Naive B cell (primary cell): ENCODE results near the gene SEMA6D. TPM values are rescaled to one million over a fixed set of nuclear protein-coding genes. Genes with fewer than 3 reads are reported as not detected.

Experiments used
- ATAC-seq, 2 donors: fragments of 150-1000 bp; cut with Tn5 transposase; 2 replicates each; pipeline ENCODE4 v1.10.0; 2021; ENCODE audit warnings: low read depth in 2 of 2, mild to moderate bottlenecking in 2 of 2, moderate library complexity in 2 of 2
- DNase-seq: peaks from one replicate; pipeline ENCODE4 v3.0.0; 2022
- H3K27ac Mint-ChIP-seq, 6 donors: one replicate each; pipeline ENCODE4 v1.8.0; 2020 to 2022; ENCODE audit warnings: mild to moderate bottlenecking in 6 of 6, mixed read lengths in 6 of 6, moderate library complexity in 5 of 6, inconsistent platforms in 2 of 6
- H3K27me3 Mint-ChIP-seq, 3 donors: one replicate each; pipeline ENCODE4 v1.8.0; 2021 to 2022; ENCODE audit warnings: mixed read lengths in 3 of 3, mild to moderate bottlenecking in 1 of 3
- H3K36me3 Mint-ChIP-seq, 2 donors: one replicate each; pipeline ENCODE4 v1.8.0; 2020 to 2022; ENCODE audit warnings: mixed read lengths in 2 of 2, inconsistent platforms in 1 of 2, mild to moderate bottlenecking in 1 of 2
- H3K4me1 Mint-ChIP-seq, 3 donors: one replicate each; pipeline ENCODE4 v1.8.0; 2020 to 2022; ENCODE audit warnings: mixed read lengths in 3 of 3, inconsistent platforms in 1 of 3, mild to moderate bottlenecking in 1 of 3, moderate library complexity in 1 of 3
- H3K4me3 Mint-ChIP-seq, 8 donors: one replicate each; pipeline ENCODE4 v1.8.0; 2020 to 2022; ENCODE audit warnings: mild to moderate bottlenecking in 8 of 8, mixed read lengths in 8 of 8, moderate library complexity in 8 of 8, inconsistent platforms in 2 of 8
- H3K9me3 Mint-ChIP-seq, 7 donors: one replicate each; pipeline ENCODE4 v1.8.0; 2020 to 2022; ENCODE audit warnings: mixed read lengths in 7 of 7, mild to moderate bottlenecking in 5 of 7, inconsistent platforms in 2 of 7, moderate library complexity in 1 of 7
- polyA plus RNA-seq, 6 donors: library from polyadenylated mRNA; unstranded; fragments of 300-500 nt; fragmentation: Illumina TruSeq; gene quantifications; one replicate each; pipeline ENCODE4 v1.2.3, GENCODE V29; 2021; ENCODE audit warnings: low read depth in 6 of 6

The SEMA6D gene
- polyA plus RNA-seq, 6 donors from 2014 or later: not detected

DNA sequence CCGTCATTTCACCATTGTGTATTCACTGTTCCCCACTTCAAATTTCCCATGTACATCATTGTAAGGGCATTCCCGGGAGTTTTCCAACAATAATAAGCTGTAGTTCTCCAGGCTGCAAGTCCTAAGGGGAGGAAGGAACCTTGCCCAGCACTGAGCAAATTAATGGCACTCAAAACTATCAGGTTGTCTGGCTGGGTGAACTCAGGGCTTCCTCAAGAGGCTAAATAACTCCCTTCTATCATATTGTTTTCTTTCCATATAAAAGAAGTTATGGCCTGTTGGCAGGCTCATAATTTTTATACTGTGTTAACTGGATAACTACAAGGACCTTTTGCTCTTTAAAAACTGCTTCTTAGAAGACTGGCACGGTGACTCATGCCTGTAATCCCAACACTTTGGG lies 71.4 kb downstream of the SEMA6D start:
- Mint-ChIP-seq H3K4me3 (no peak overlapping the region), H3K9me3 (peaks cover 0 to 3% (median 0%) of the 10 kb centered on the region in 7 donors), H3K27ac (no peak overlapping the region), H3K4me1 (no peaks in the 10 kb centered on the region), H3K36me3 (no peaks in the 10 kb centered on the region), H3K27me3 (peaks cover 6 to 17% (median 8%) of the 10 kb centered on the region in 3 donors)
- DNase-seq: no peak
- ATAC-seq: no peak

DNA sequence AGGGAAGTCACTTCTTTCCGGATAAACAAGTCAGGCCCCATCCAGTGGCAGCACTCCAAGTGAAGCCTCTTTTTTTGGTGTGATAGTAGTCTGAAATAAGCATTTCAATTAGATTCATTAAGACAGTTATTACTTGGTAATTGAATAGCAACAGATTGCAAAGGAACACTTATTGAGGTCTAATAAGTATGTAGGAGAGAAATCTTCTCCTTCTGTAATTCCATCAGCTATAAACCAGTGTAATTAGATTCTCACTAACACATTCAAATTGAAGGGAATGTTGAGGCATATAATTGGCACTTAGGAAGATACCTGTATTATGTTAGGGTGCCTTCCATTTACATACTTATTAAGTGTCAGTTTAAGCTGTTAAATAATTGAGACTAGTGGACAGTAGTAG lies 73.9 kb downstream of the SEMA6D start:
- Mint-ChIP-seq H3K9me3 (peaks cover 0 to 3% (median 0%) of the 10 kb centered on the region in 7 donors), H3K27me3 (peaks cover 6 to 16% (median 8%) of the 10 kb centered on the region in 3 donors)

DNA sequence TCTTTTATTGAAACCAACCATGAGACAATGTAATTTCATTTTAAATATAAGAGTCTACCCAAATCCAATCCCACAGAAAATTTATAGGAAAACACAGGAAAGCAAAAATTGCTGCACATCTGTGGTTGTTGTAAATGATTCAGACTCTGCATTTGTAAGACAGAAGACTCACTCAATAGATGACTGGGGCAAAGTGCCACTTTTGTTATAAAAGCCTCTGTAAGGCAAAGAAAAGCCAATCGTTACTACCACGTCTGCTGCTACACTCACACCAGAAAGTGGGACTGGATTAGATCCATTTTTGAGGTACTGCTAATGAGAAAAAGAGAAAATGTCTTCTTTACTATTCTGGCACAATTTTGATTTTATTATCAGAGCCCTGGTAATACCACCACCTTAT lies 74.9 kb downstream of the SEMA6D start:
- peaks cover under 1 to 8% (median 5%) of the 10 kb centered on the region in 3 donors for H3K27me3 Mint-ChIP-seq
- DNase-seq (no peak), ATAC-seq (no peak)
- H3K36me3 Mint-ChIP-seq: no peaks in the 10 kb centered on the region
- H3K27ac Mint-ChIP-seq: no peak overlapping the region
- no peak overlapping the region for H3K4me3 Mint-ChIP-seq
- peaks cover 0 to 3% (median 0%) of the 10 kb centered on the region in 7 donors for H3K9me3 Mint-ChIP-seq
- H3K4me1 Mint-ChIP-seq: no peaks in the 10 kb centered on the region

More for the DNA sequence above, 73.9 kb downstream of the SEMA6D start:
- Mint-ChIP-seq H3K27ac (no peak overlapping the region), H3K4me1 (no peaks in the 10 kb centered on the region), H3K4me3 (no peak overlapping the region), H3K36me3 (no peaks in the 10 kb centered on the region)
- ATAC-seq (no peak), DNase-seq (no peak)

DNA sequence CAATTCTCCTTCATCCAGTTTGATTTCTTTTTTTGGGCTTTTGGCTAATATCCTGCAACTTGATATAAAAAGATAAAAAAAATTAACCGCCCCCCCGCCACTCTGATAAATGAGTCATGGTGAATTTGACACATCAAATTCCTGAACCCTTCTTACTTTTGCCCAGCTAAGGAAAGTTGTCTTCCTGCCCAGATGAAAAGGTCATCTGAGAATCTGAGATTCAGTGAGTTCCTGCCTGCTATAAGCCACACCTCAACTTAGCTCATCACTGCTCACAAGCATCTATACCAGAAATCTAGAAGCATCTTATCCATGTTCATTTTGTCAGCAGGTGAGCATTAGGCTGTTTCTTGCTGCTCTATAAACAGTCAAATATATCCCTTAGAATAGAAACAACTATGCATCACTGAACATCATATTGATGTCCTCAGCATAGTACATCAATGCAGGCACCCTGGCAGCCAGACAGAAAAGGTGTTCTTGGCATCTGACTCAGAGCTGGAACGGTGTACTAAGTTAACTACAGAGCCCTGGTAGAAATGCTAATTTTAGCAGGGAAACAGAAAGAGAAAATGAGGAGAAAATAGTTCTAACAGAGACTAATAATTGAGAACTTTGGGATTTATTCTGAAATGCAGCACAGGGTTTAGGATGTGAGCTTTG lies 77.1 kb downstream of the SEMA6D start:
- ATAC-seq (no peak), DNase-seq (no peak)
- Mint-ChIP-seq H3K4me1 (no peaks in the 10 kb centered on the region), H3K27me3 (peaks cover 0 to 8% (median 0%) of the 10 kb centered on the region in 3 donors), H3K27ac (no peak overlapping the region), H3K36me3 (no peaks in the 10 kb centered on the region), H3K9me3 (no peaks in the 10 kb centered on the region), H3K4me3 (no peak overlapping the region)

DNA sequence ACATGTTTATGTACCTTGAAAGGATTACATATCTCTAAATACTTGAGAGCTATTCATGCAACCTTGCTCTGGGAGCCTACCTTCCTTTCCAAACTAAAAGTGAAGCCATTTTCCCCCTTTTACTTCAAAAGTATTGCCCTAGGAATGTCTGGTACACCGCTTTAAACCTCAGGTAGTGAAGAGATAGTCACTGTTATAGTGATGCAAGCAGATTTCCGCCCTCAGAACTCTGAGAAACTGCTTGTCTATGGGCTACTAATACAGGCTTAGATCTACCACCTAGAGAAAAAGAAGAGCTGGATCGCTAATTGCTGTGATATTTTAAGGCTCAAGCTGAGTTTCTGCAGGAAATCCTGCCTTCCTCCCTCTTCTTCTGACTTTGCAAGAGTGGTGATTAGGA lies 78.6 kb downstream of the SEMA6D start:
- Mint-ChIP-seq H3K4me3 (no peak overlapping the region), H3K27me3 (peaks cover 0 to 8% (median 0%) of the 10 kb centered on the region in 3 donors), H3K27ac (no peak overlapping the region), H3K36me3 (no peaks in the 10 kb centered on the region), H3K4me1 (no peaks in the 10 kb centered on the region), H3K9me3 (peaks cover 0 to 3% (median 0%) of the 10 kb centered on the region in 7 donors)
- ATAC-seq (no peak), DNase-seq (no peak)

DNA sequence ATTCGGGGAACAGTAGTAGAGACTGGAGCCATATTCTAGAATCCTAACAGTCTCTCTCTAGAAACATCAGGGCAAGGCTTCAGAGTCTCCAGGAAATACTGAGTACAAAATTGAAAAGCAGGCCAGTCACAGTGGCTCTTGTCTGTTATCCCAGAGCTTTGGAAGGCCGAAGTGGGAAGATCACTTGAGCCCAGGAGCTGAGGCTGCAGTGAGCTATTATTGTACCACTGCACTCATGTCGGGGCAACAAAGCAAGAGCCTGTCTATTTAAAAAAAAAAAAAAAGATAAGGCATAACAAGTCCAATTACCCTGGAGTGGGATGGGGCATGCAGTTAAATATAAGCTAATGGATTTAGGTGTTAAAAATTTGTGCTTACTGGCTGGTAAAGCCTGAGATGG lies 79.0 kb downstream of the SEMA6D start:
- ATAC-seq: no peak
- Mint-ChIP-seq H3K27ac (no peak overlapping the region), H3K4me3 (no peak overlapping the region), H3K4me1 (no peaks in the 10 kb centered on the region), H3K36me3 (no peaks in the 10 kb centered on the region), H3K27me3 (peaks cover 0 to 8% (median 0%) of the 10 kb centered on the region in 3 donors), H3K9me3 (peaks cover 0 to 5% (median 0%) of the 10 kb centered on the region in 7 donors)
- DNase-seq: no peak

DNA sequence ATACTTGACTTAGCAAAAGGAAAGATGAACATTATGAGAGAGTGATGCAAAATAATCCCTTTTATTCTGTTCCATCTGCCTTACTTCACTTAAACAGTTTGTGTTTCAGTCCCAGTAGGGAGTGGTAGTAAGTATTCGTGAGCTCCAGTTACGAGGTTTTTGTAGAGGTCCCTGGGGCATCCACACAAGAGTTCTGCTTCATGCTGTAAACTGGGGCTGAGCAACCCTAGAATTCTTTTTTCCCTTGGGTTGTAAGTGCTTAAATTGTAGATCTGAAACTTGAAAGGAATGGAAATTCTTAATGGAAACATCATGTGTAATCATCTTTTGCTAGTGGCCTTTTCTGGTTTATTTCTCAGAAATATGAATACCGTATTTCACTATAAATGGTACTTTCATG lies 79.5 kb downstream of the SEMA6D start:
- no peak for ATAC-seq
- Mint-ChIP-seq H3K36me3 (no peaks in the 10 kb centered on the region), H3K27ac (no peak overlapping the region), H3K27me3 (peaks cover 0 to 8% (median 0%) of the 10 kb centered on the region in 3 donors), H3K4me3 (no peak overlapping the region), H3K4me1 (no peaks in the 10 kb centered on the region), H3K9me3 (peaks cover 0 to 5% (median 0%) of the 10 kb centered on the region in 7 donors)
- DNase-seq: no peak

DNA sequence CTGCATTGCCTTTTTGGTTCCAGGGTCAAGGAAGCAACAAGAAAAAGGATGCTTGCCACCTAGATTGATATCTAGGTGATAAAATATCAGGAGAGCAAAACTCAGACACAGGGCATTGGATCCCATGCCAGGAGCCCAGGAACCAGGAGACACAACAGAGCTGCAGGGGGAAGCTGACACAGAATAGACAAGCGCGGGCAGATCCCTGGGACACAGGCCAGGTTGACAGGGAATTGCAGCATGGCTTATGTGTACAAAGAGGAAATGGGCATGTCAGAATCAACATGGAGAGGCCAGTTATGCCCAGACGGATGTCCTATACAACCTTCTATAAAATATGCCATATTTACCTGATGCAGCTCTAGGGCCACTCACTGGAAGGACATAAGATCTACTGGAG lies 84.2 kb downstream of the SEMA6D start:
- DNase-seq (no peak), ATAC-seq (no peak)
- H3K27ac Mint-ChIP-seq: no peak overlapping the region
- no peaks in the 10 kb centered on the region for H3K4me1 Mint-ChIP-seq
- H3K9me3 Mint-ChIP-seq: peaks cover 0 to 5% (median 0%) of the 10 kb centered on the region in 7 donors
- no peaks in the 10 kb centered on the region for H3K36me3 Mint-ChIP-seq
- no peak overlapping the region for H3K4me3 Mint-ChIP-seq
- peaks cover 0 to 4% (median 0%) of the 10 kb centered on the region in 3 donors for H3K27me3 Mint-ChIP-seq

DNA sequence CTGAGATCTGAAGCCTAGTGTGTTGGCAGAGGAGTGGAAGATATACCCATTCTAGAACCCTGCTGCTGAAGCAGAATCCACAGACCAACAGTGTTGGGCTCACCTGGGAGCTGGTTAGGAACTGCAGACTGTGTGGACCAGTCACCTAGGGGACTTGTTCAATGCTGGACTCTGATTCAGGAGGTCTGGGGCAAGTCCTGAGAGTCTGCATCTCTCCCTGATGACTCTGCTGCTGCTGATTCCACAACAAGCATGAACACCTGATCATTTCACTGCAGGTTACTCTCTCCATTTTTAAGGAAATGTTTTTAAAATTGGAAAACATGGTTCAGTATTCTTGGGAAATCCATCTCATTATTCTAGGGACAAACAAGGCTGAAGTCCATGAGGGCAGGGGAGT lies 84.9 kb downstream of the SEMA6D start:
- ATAC-seq (no peak), DNase-seq (no peak)
- Mint-ChIP-seq H3K9me3 (peaks cover 0 to 5% (median 0%) of the 10 kb centered on the region in 7 donors), H3K27ac (no peak overlapping the region), H3K36me3 (no peaks in the 10 kb centered on the region), H3K4me3 (no peak overlapping the region), H3K27me3 (peaks cover 0 to 4% (median 0%) of the 10 kb centered on the region in 3 donors), H3K4me1 (no peaks in the 10 kb centered on the region)

DNA sequence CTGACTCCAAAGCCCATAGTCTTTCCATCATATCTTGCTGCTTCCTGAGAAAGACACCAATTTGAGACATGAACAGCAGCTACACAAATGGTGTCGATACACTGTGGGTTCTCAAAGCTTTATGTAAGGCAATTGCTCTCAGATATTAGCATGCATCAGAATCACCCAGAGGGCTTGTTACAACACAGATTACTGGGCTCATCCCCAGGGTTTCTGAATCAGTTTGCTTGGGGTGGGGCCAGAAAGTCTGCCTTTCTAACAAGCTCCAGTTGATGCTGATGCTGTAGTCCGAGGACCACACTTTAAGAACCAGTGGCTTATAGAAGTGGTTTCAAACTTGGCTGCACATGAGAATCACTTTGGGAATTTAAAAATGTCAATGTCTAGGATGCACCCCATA lies 86.5 kb downstream of the SEMA6D start:
- ATAC-seq (no peak), DNase-seq (no peak)
- no peak overlapping the region for H3K27ac Mint-ChIP-seq
- H3K36me3 Mint-ChIP-seq: no peaks in the 10 kb centered on the region
- peaks cover 0 to 5% (median 0%) of the 10 kb centered on the region in 7 donors for H3K9me3 Mint-ChIP-seq
- H3K27me3 Mint-ChIP-seq: peaks cover 0 to 4% (median 0%) of the 10 kb centered on the region in 3 donors
- no peaks in the 10 kb centered on the region for H3K4me1 Mint-ChIP-seq
- no peak overlapping the region for H3K4me3 Mint-ChIP-seq

DNA sequence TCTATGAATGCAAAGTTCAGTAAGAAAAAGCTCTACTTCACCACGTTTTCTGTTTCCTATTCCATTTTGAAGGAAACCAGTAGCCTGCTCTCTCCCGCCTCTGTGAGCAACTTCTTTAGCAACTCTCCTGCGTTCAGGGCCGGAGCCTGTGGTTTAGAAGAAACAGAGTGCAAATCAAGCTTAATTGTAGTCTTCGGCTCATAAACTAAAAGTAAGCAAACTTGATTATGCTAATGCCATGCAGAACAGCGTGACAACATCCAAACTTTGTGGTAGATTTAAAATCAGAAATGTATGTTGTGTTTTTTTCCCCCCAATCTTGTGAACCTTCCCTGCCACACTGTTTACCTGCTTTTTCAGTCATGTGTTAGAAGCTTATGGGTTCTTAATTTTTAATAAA lies 87.4 kb downstream of the SEMA6D start:
- H3K9me3 Mint-ChIP-seq: peaks cover 0 to 5% (median 0%) of the 10 kb centered on the region in 7 donors
- H3K4me3 Mint-ChIP-seq: no peak overlapping the region
- H3K27me3 Mint-ChIP-seq: peaks cover 0 to 4% (median 0%) of the 10 kb centered on the region in 3 donors
- no peaks in the 10 kb centered on the region for H3K36me3 Mint-ChIP-seq
- ATAC-seq (no peak), DNase-seq (no peak)
- H3K4me1 Mint-ChIP-seq: no peaks in the 10 kb centered on the region
- no peak overlapping the region for H3K27ac Mint-ChIP-seq

DNA sequence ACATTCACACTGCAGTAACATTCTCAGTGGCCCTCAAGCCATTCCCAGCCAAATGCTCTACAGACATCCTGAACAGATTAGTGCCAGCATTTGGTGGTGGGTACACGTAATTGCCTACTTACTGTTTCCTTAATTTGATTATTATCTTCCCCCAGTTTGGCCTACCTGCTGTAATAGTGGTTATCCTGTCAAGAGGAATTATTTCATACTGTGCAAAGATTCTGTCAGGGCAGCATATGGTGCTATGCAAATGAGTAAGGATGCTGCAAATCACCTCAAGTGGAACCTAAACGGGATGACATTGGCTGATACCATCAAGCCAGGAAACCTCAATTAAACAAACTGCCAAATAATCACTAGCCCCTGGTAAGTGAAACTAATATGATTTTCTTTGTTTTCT lies 88.7 kb downstream of the SEMA6D start:
- Mint-ChIP-seq H3K27ac (no peak overlapping the region), H3K9me3 (peaks cover 0 to 3% (median 0%) of the 10 kb centered on the region in 7 donors), H3K4me3 (no peak overlapping the region), H3K36me3 (no peaks in the 10 kb centered on the region), H3K4me1 (no peaks in the 10 kb centered on the region), H3K27me3 (peaks cover 0 to 4% (median 0%) of the 10 kb centered on the region in 3 donors)
- ATAC-seq (no peak), DNase-seq (no peak)

DNA sequence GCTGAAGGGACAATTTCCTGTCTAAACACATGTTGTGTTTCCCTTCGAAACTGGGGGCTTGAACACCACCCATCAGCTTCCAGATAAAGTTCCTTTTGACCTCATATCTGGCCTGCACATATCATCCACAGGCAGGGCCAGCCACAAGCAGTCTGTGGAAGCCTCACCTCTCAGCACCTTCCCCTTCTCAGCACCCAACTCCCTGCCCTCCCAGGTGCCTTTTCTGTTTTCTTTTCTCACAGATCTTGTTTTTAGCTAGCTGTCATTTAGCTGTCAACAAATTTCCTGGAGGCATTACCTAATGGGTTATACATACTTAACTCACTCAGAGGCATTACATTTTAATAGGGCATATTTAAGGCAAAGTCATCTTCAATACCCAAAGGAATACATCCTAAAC lies 93.9 kb downstream of the SEMA6D start:
- no peak for DNase-seq
- H3K4me1 Mint-ChIP-seq: peaks cover 7 to 22% (median 17%) of the 10 kb centered on the region in 3 donors
- no peaks in the 10 kb centered on the region for H3K36me3 Mint-ChIP-seq
- H3K9me3 Mint-ChIP-seq: no peaks in the 10 kb centered on the region
- ATAC-seq: no peak
- no peak overlapping the region for H3K4me3 Mint-ChIP-seq
- H3K27me3 Mint-ChIP-seq: no peaks in the 10 kb centered on the region
- H3K27ac Mint-ChIP-seq: no peak overlapping the region

DNA sequence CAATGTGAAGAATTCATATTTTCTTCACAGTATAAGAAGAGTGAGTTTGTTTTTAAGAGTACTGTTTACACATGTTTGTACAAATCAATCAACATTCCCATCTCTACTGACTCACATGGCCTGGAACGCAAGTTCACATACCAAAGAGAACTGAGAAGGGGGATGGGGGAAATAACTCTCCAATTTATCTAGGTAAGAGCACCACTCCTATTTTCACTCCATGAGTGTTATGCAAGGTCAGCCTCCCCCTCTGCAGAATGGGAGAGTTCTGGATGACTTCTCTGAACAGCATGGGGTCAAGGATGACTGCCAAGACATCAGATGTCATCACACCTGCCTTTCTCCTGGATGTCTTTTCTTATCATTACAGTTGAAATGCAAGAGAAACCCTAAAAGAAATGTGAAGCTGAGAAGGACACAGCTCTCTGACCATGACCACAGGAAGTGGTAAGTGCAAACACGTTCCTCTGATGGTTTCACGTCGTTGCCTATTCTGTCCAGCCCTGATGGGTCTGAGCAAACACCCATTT lies 95.2 kb downstream of the SEMA6D start:
- H3K27ac Mint-ChIP-seq: peak overlapping the region in 1 of 6 donors; percentile 12
- no peak for ATAC-seq

More for the DNA sequence above, 95.2 kb downstream of the SEMA6D start:
- Mint-ChIP-seq H3K36me3 (no peaks in the 10 kb centered on the region), H3K4me1 (peaks cover 7 to 22% (median 17%) of the 10 kb centered on the region in 3 donors), H3K9me3 (no peaks in the 10 kb centered on the region), H3K4me3 (peak overlapping the region in 1 of 8 donors; percentile 38), H3K27me3 (no peaks in the 10 kb centered on the region)
- no peak for DNase-seq
